UCSD-AML1 (cell line): ENCODE data around the gene C11orf91.
"Not testable (repeated sequence)": the region's sequence is repeated elsewhere in the genome, so short reads cannot be mapped to it uniquely, and the experiment has no call there.

Source experiments
- DNase-seq: peaks from one replicate; lab custom pipeline; 2025; ENCODE audit not compliant: unreplicated experiment; lab: John Stamatoyannopoulos, UW

C11orf91 gene

DNA sequence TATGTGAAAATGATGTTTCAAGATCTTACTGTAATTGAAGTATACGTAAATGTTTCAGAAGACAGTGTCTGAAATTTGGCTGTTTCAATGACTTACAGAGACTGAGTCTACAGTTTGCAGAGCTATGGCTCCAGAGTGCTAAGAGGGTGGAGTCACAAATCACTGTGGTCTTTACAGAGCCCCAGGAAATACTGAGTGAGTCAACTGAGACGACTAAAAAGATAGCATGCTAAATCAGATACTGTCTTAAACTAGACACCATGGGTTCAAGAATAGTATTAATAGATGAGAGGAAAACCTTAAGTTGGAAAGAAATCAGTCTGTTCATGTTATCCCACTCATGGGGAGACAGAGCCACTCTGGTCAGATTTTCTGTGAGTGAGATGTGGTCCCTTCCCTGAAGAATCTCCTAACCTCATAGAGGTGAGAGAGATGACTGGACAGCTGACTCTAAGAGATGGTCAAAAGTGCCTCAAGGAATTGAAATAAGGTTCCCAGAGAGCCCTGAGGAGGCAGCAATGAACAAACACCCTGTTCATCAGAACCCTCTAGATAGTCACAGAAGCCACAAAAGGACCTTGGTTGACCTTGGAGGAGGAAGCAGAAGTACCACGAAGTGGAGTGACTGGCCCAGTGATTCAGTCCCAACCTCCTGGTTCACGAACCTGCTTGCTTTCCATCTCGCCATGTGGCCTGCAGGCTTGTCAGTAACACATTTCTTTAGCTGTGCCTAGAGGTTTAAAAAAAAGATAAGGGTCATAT is 30.2 kb downstream of the C11orf91 start:
- no peak for DNase-seq

DNA sequence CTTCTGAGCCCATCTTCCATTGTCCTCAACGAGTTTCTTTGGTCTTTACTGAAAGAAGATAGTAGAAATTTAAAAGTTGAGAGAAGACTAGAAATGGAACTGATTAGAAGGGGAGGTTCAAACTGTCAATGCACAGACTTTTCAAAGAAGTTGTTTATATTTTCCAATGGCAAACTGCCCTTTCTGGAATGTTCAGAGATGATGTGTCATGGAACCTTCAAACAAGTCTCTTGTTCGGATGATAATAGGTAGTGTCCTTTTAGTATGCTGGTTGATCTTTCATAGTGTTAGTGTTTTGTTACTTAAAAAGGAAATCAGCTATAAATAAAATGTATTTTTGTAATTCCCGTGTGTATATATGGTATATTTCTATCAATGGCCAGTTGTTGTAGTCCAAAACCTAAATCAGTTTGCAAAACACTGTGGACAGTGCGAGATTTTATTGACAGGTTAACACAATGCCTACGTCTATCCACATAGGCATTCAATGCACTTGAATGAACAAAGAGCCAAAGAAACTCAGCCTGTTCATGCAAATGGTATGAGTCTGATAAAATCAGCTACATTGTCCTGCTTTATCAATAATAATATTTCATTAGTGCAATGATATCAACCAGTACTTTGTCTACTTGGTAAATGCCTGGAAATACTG is 30.9 kb downstream of the C11orf91 start:
- DNase-seq: no peak

GRCh38 chr11:33668951-33669596 is 31.6 kb downstream of the C11orf91 start:
- no peak for DNase-seq

- no peak for DNase-seq
These were observed 32.2 kb downstream of the C11orf91 start for GRCh38 chr11:33668468-33668825.

DNA sequence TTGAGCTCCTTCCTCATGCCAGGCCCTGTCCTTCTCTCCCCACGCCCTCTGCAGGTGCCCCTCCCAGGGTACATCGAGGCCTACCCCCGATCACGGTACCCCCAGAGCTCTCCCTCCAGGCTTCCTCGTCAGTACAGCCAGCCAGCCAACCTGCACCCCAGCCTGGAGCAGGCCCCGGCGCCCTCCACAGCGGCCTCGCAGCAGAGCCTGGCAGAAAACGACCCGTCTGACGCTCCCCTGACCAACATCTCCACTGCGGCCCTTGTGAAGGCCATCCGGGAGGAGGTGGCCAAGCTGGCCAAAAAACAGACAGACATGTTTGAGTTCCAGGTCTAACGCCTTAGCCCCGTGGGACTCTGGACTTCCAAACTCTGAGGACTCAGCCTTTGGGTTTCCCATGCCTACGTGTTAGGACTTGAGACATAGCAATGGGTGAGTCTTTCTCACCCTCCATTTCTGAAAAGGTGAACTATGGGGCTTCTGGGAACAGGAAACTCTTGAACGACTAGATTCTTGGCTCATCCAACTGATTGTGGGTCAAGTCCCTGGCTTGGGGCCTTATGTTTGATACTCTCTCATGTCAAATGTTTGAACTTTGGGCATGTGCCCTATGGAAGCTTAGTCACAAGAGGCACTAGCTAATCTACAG is 32.7 kb downstream of the C11orf91 start:
- DNase-seq: no peak

- DNase-seq: no peak
These were observed 35.1 kb downstream of the C11orf91 start for GRCh38 chr11:33665350-33666106.

DNA sequence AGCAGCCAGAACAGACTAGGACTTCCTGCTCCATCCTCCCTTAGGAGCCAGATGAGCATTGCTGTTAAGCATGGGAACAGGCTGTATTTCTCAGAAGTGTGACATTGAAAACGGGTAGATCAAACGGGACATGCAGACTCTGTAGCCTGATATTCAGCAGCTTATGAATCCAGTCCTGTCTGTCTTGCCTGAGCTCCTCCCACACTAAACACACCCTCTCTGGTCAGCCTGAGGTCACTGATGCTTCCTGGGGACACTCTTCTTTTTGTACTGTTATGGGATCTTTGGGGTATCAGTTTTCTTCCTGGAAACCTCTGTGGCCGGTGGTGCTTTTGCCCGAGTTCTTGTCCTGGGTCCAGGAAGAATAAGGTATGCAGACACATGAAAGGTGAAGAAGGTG is 35.8 kb downstream of the C11orf91 start:
- DNase-seq: no peak

- no peak for DNase-seq
These were observed 36.5 kb downstream of the C11orf91 start for GRCh38 chr11:33664166-33664565.

DNA sequence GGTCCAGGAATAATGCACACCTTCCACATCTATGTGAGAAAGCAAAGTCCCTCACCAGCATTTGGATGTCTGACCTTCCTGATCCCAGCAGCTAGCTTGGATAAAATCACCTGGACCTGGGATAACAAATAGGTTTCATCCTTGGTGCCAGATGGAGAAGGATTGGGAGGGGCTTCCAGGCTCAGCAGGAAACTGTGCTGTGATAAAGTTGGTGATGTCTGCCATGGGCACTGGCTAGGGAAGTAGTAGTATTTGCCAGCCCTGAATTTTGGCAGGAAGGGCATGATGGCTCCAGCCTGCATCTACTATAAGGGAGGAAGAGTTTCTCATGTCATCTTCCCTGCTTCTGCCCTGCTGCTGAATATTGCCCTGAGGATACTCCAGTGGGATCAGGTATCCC is 37.5 kb downstream of the C11orf91 start:
- no peak for DNase-seq

DNA sequence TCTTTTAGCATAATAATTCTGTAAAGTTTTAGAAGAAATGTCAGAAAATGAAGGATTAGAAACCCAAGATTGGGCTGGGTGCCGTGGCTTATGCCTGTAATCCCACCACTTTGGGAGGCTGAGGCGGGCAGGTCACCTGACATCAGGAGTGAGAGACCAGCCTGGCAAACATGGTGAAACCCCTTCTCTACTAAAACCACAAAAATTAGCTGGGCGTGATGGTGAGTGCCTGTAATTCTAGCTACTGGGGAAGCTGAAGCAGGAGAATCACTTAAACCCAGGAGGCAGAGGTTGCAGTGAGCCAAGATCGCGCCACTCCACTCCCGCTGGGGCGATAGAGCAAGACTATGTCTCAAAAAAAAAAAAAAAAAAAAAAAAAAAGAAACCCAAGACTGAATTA is 39.1 kb downstream of the C11orf91 start:
- DNase-seq: not testable (repeated sequence)

DNA sequence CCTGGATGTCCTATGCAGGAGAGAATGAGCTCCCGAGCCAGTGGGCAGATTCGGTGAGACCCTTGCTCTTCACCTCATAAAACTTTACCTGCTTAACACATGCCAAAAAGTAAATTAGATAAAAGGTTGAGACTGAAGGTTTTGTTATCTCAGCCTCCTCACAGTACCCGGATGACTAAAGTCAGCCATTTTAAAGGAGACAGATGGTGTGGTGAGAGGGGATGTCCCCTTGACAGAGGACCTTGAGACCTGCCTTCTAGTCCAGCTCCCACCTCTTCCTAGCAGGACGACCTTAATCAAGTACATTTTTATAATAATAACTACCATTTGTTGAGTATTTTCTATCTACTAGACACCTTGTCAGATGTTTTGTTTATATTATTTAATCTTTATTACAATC is 39.7 kb downstream of the C11orf91 start:
- no peak for DNase-seq

DNA sequence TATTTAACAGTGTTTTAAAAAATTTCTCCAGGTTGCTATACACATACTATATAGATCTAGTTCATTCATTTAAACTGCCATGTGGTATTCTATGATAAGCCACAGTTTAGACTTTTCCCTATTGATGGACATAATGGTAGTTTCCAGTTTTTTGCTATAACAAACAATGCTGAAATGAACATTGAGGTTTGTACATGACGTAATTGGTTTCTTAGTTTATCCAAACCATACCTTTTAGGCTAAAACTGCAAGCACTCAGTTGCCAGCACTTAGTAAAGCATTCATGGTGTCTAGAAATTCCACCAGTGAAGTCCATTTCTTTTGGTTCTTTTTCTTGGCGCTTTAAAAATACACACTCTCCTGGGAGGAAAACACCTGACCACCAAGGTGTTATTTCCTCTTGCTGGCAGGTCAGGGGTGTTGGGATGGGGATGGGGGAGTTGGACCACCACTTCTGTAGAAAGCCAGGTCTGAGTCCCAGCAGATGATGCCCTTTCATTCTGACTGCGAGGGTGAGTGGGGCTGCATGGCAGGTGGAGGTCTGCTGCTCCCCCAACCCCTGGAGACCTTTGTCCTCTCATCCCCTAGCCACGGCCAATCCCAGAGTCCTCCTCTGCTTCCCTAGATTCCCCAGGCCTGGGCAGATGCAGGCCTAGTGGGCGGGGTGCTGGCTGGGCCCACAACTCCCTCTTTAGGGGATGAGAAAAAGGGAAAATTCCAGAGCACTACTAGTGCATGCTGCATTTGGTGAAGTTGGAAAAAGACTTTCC is 41.1 kb downstream of the C11orf91 start:
- no peak for DNase-seq

DNA sequence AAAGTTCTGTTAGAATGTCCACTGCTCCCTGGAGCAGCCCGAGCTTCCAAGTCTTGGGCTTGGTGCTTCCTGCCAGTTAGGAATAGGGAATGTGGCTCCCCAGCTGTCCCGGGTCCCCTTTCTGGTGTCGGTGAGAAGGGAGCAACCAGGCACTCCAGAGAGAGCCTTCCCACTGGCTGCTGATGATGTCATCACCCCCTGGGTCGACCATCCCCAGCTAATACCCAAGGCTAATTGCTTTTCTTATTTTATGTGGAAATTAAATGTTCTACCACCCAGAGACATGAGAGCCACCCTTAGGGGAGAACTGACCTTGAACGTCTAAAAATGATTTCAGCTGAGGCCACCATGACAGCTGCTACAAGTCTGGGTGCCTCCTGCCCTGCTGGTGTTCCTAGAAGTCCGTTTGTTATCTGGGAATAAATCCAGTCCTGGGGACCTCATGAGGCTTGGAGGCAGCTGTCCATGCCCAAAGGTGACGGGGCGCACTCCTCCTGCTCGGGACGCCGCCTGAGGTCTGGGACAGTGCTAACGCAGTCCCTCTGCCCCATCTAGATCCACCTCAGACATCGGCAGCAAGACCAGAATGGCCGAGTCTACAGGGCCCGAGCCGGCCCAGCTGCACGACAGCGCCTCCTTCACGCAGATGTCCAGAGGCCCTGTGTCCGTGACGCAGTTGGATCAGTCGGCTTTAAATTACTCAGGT is 42.3 kb downstream of the C11orf91 start:
- no peak for DNase-seq

- no peak for DNase-seq
These were observed 42.9 kb downstream of the C11orf91 start for GRCh38 chr11:33657757-33658156.

- no peak for DNase-seq
These were observed 43.9 kb downstream of the C11orf91 start for GRCh38 chr11:33656768-33657167.

DNA sequence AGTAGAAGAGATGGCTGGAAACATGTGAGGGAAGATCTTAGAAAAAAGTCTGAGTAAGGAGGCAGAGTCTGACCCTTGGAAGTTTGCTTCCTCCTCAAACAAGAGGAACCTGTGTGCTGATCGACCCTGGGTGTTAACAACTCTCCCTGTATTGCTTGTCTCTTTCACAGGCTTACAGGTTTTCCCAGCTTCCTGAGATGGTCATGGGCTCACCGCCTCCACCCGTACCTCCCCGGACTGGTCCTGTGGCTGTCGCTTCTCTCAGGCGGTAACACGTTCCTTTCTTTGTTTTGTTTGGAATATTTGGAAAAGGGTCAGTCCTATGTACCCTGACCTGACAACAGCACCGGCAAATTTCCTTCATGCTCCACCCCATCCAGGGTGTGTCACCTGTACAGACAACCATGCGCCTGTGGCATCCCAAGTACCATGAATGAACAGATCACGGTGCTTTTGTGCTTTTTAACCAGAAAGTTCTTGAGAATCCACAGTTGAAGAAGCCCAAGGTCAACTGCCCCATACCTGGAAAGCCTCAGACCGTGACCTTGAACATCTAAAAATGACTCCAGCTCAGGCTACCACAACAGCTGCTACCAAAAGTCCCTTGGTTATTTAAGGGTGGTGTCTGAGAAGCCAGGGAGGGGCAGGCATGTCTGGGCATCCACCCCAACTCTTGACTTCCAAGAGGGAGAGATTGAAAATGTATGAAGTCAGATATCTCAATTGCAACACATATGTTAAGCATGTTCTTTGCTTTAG is 44.6 kb downstream of the C11orf91 start:
- no peak for DNase-seq

- DNase-seq: no peak
These were observed 46.0 kb downstream of the C11orf91 start for GRCh38 chr11:33654594-33654993.

- no peak for DNase-seq
These were observed 47.7 kb downstream of the C11orf91 start for GRCh38 chr11:33652930-33653329.

- no peak for DNase-seq
These were observed 48.2 kb downstream of the C11orf91 start for GRCh38 chr11:33652431-33652830.
